Measurements from ENCODE around the gene SNRPD3.
A peak's percentile ranks its signal among the peaks of the same experiment; 100 is the strongest.

GRCh38 chr22:24555165-24556039 lies at the start of gene SNRPD3:
- TF ChIP-seq CTCF (IDR thresholded peaks at IDR 0.05) (peak in 5 of 6 experiments; percentile 28 to 66 (median 35)), POLR2A (IDR thresholded peaks at IDR 0.05) (peak; percentile 34 to 82)
